Osteoblast (primary cell): ENCODE results near the gene EP300. TPM values are rescaled to one million over a fixed set of nuclear protein-coding genes. Genes with fewer than 3 reads are reported as not detected.

Source experiments
- DNase-seq: peaks from one replicate; pipeline ENCODE4 v3.0.0; 2011; ENCODE audit warnings: low spot score, mixed read lengths; ENCODE audit not compliant: insufficient read length; ENCODE audit errors: missing footprints
- H2AFZ ChIP-seq: 2 replicates; pipeline ENCODE4 v1.6.0; 2011; ENCODE audit warnings: mild to moderate bottlenecking, low read length
- H3K27ac ChIP-seq: 2 replicates; pipeline ENCODE4 v1.5.1; 2011; ENCODE audit warnings: mild to moderate bottlenecking, low read depth, low read length, moderate library complexity
- H3K27me3 ChIP-seq: 2 replicates; pipeline ENCODE4 v1.6.0; 2012; ENCODE audit warnings: mild to moderate bottlenecking, control low read depth, inconsistent platforms, low read length, moderate library complexity; ENCODE audit not compliant: insufficient read depth
- H3K36me3 ChIP-seq: 2 replicates; pipeline ENCODE4 v1.5.1; 2011; ENCODE audit warnings: mild to moderate bottlenecking, low read length, control low read depth, moderate library complexity; ENCODE audit not compliant: insufficient read depth
- H3K4me1 ChIP-seq: 2 replicates; pipeline ENCODE4 v1.5.1; 2011; ENCODE audit warnings: mild to moderate bottlenecking, low read length, control low read depth, moderate library complexity; ENCODE audit not compliant: insufficient read depth
- H3K4me2 ChIP-seq: 2 replicates; pipeline ENCODE4 v1.6.0; 2011; ENCODE audit warnings: mild to moderate bottlenecking, low read length; ENCODE audit not compliant: insufficient read depth
- H3K4me3 ChIP-seq: fragments of 200-600 bp; sonication (generic); 3 replicates; pipeline ENCODE4 v1.5.1; 2012; ENCODE audit warnings: mild to moderate bottlenecking, low read length, inconsistent platforms; ENCODE audit not compliant: insufficient read depth
- H3K79me2 ChIP-seq: 2 replicates; pipeline ENCODE4 v1.6.0; 2012; ENCODE audit warnings: mild to moderate bottlenecking, low read length, control low read depth, inconsistent platforms; ENCODE audit not compliant: insufficient read depth
- H3K9me3 ChIP-seq: 2 replicates; pipeline ENCODE4 v1.5.1; 2011; ENCODE audit warnings: low read depth, low read length, control low read depth
- H4K20me1 ChIP-seq: 2 replicates; pipeline ENCODE4 v1.6.0; 2012; ENCODE audit warnings: mild to moderate bottlenecking, low read length, control low read depth; ENCODE audit not compliant: insufficient read depth
- total RNA-seq: library from RNA; depleted of rRNA; stranded (reverse); fragments of >200 nt; gene quantifications from 2 replicates; pipeline ENCODE4 v1.2.3, GENCODE V29; 2012
- TF ChIP-seq, protein P1 (sequence below): IDR thresholded peaks from 2 replicates; pipeline ENCODE4 v1.5.1; 2011; ENCODE audit warnings: mild to moderate bottlenecking, low read depth, low read length, moderate library complexity; ENCODE audit errors: extremely low read depth

EP300 gene
- total RNA-seq, 1 donor, result 67.7 TPM

DNA sequence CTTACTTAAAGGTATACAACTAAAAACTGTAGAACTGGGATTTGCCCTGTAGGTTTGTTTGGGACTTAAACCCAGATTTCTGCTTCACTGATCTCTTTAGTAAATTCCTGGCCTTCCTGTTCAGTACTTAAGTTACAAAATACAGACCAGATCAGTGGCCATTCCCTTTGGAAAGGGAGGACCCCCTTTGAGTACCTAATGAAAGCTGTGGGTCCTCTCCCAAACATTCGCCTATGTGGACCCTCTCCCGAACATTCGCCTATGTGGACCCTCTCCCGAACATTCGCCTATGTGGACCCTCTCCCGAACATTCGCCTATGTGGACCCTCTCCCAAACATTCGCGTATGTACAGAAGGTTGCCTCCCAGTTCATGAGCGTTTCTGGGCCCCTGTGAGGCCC, 123.0 kb downstream of the EP300 start:
- Histone ChIP-seq H3K79me2 (no peaks in the 10 kb centered on the region), H3K4me1 (peaks cover 9% of the 10 kb centered on the region), H3K36me3 (peaks cover 24% of the 10 kb centered on the region), H3K27me3 (no peaks in the 10 kb centered on the region), H4K20me1 (no peaks in the 10 kb centered on the region), H3K4me2 (no peak overlapping the region), H3K4me3 (no peak overlapping the region), H3K9me3 (no peaks in the 10 kb centered on the region), H3K27ac (no peak overlapping the region), H2AFZ (no peak overlapping the region)
- DNase-seq, result peak; percentile 9
- TF ChIP-seq, protein P1, sequence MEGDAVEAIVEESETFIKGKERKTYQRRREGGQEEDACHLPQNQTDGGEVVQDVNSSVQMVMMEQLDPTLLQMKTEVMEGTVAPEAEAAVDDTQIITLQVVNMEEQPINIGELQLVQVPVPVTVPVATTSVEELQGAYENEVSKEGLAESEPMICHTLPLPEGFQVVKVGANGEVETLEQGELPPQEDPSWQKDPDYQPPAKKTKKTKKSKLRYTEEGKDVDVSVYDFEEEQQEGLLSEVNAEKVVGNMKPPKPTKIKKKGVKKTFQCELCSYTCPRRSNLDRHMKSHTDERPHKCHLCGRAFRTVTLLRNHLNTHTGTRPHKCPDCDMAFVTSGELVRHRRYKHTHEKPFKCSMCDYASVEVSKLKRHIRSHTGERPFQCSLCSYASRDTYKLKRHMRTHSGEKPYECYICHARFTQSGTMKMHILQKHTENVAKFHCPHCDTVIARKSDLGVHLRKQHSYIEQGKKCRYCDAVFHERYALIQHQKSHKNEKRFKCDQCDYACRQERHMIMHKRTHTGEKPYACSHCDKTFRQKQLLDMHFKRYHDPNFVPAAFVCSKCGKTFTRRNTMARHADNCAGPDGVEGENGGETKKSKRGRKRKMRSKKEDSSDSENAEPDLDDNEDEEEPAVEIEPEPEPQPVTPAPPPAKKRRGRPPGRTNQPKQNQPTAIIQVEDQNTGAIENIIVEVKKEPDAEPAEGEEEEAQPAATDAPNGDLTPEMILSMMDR, result no peak

DNA sequence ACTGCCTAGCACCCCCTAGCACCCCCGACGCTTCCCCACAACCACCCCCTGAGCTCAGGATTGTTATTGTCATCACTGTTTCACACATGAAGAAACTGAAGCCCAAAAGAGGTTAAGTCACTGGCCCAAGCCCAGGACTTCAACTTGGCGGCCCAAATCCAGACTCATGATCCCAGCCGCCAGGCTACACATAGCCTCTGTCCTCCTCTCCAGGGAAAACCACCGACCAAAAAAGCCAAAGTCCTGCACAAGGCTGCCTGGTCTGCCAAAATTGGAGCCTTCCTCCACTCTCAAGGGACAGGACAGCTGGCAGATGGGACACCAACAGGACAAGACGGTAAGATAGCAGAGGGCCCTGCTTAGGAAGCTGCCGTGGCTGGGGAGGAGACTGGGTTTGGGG, 123.5 kb downstream of the EP300 start:
- Histone ChIP-seq H3K9me3 (no peaks in the 10 kb centered on the region), H3K4me2 (no peak overlapping the region), H3K79me2 (no peaks in the 10 kb centered on the region), H3K4me3 (no peak overlapping the region), H3K36me3 (peaks cover 29% of the 10 kb centered on the region), H2AFZ (no peak overlapping the region), H3K4me1 (peaks cover 9% of the 10 kb centered on the region), H3K27ac (no peak overlapping the region), H4K20me1 (no peaks in the 10 kb centered on the region), H3K27me3 (no peaks in the 10 kb centered on the region)
- DNase-seq, result no peak
- TF ChIP-seq, protein P1, result no peak

DNA sequence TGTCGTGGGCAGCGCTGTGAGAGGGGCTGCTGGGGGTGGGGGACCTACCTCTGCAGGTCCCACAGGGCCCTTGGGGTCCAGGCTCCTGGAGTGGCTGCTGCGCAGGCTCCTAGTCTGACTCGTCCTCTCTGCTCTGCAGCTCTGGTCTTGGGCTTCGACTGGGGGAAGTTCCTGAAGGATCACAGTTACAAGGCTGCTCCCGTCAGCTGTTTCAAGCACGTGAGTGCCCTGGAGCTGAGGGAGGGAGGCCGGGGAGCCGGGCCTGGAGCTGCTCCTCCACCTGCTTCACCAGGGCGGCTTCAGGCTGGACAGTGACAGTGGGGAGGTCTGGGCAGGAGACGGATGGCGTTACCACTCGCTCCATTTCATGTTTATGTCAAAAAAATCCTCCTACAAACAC, 124.6 kb downstream of the EP300 start:
- H3K36me3 ChIP-seq, result peaks cover 36% of the 10 kb centered on the region
- H3K4me3 ChIP-seq, result peak overlapping the region; percentile 59

DNA sequence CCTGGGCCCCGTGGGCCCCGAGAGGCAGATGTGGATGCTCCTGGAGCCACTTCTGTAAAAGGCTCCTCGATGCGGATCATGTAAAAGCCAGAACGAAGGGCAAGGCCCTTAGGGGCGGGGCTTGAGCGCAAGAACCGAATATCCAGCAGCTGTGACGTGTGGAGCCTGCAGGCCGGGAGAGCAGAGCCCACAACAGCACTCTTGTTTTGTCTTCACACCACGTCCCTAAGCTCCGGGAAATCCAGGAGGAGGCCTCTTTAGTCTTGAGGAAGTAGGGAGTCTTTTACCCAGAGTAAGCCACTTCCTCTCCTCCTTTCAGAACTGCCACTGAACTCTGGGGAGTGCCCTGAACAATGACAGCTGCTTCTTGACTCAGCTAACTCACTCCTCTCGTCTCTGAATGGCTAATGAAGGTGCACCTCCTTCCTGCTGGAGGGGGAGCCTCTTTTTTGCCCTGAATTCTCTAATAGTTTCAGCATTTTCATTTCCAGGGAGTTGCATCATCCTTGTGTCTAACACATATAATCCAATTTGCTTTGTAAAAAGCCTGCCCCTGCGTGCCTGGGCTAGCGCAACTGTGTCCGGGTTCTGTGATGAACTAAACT, 125.3 kb downstream of the EP300 start:
- Histone ChIP-seq H3K27me3 (no peaks in the 10 kb centered on the region), H3K4me2 (peak overlapping the region; percentile 79), H2AFZ (peak overlapping the region; percentile 88), H3K4me1 (peaks cover 9% of the 10 kb centered on the region), H4K20me1 (no peaks in the 10 kb centered on the region), H3K9me3 (no peaks in the 10 kb centered on the region), H3K27ac (peak overlapping the region; percentile 72), H3K79me2 (no peaks in the 10 kb centered on the region), H3K36me3 (peaks cover 36% of the 10 kb centered on the region), H3K4me3 (peak overlapping the region; percentile 59)
- DNase-seq, result peak; percentile 91
- TF ChIP-seq, protein P1, result no peak

More for the DNA sequence above, 124.6 kb downstream of the EP300 start:
- Histone ChIP-seq H3K4me1 (peaks cover 9% of the 10 kb centered on the region), H3K9me3 (no peaks in the 10 kb centered on the region), H3K79me2 (no peaks in the 10 kb centered on the region), H4K20me1 (no peaks in the 10 kb centered on the region), H2AFZ (peak overlapping the region; percentile 88), H3K27ac (peak overlapping the region; percentile 72), H3K27me3 (no peaks in the 10 kb centered on the region), H3K4me2 (peak overlapping the region; percentile 79)
- TF ChIP-seq, protein P1, result no peak
- DNase-seq, result peak; percentile 86
